RWPE1 (cell line): Measurements from ENCODE around the gene RUNDC3A.

ENCODE experiments used
- CTCF ChIA-PET: fragments of 350-600 bp; sonication (Branson Sonifier 250); formaldehyde crosslinking; extraction: SDS; loops from one replicate; lab custom pipeline; 2021; lab: Yijun Ruan, JAX
- POLR2A ChIA-PET: fragments of 400-600 bp; formaldehyde crosslinking; extraction: SDS; loops from one replicate; lab custom pipeline; 2020; ENCODE audit warnings: antibody characterized with exemption; ENCODE audit not compliant: low non-redundant PET; lab: Yijun Ruan, JAX
- DNase-seq: peaks from one replicate; pipeline ENCODE4 v3.0.0; 2012; ENCODE audit warnings: low spot score
- H3K27ac ChIP-seq: fragments of 450-650 bp; 2 replicates; pipeline ENCODE4 v1.5.1; 2017
- TF ChIP-seq, protein P1 (sequence below): fragments of 450-650 bp; conservative IDR thresholded peaks from 2 replicates; pipeline ENCODE4 v1.5.1; 2017; ENCODE audit warnings: low read depth, mild to moderate bottlenecking

Gene RUNDC3A

DNA sequence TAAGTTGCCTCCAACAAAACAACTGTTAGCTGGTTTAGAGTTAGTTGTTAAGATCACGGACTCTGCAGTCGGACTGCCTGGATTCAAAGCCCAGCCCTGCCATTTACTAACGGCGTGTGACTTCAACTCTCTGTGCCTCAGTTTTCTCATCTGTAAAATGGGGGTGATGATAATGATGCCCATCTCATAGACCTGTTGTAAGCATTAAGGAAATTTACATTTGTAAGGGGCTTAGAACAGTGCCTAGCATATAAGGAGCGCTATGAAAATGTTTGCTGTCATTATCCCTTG lies 41.3 kb upstream of the RUNDC3A start:
- H3K27ac ChIP-seq = no peak overlapping the region
- DNase-seq = no peak
- ChIA-PET POLR2A (no interaction called here), CTCF (interaction anchor here (1.1 kb wide), 1 partner anchor 57 kb away, joined by 3 read pairs; no protein-coding TSS in a partner anchor)
- TF ChIP-seq, protein P1, sequence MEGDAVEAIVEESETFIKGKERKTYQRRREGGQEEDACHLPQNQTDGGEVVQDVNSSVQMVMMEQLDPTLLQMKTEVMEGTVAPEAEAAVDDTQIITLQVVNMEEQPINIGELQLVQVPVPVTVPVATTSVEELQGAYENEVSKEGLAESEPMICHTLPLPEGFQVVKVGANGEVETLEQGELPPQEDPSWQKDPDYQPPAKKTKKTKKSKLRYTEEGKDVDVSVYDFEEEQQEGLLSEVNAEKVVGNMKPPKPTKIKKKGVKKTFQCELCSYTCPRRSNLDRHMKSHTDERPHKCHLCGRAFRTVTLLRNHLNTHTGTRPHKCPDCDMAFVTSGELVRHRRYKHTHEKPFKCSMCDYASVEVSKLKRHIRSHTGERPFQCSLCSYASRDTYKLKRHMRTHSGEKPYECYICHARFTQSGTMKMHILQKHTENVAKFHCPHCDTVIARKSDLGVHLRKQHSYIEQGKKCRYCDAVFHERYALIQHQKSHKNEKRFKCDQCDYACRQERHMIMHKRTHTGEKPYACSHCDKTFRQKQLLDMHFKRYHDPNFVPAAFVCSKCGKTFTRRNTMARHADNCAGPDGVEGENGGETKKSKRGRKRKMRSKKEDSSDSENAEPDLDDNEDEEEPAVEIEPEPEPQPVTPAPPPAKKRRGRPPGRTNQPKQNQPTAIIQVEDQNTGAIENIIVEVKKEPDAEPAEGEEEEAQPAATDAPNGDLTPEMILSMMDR = no peak

DNA sequence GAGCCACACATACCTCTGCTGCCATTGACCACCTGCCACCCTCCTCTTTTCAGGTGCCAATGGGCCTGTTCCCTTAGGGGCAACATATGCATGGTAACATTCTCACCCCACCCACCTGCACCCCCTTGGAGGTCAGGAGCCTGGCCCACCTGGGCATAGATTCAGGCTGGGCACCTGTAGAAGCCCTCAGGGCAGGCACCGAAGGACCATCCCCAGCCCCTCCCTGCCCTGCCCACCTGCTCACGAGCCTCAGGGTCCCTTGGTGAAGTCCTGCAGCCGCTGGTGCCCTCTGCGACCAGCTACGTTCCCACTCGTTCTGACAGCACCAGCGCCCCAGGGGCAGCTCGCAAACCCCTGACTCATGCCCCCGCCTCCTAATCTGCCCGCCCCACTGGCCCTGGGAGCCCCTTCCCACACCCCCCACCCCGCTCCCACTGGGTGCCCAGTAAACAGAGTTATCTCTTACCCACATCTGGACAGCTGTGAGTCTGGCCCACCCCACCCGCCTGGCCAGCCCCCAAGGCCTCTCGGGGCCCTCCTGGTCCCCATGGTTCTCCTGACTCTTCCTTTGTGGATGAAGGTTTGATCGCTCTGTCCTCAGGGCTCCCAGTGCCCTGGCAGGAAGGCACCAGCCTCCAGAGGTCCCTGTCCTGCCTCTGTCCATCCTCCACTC lies 40.4 kb upstream of the RUNDC3A start, which contains the start of gene SLC4A1:
Gene SLC4A1 (minus strand): TSS at position 318 of the 673 bp plus-strand sequence. CDS start 5,269 bp downstream, outside the sequence.
- ChIA-PET POLR2A (no interaction called here), CTCF (interaction anchor here (1.1 kb wide), 1 partner anchor 58 kb away, joined by 3 read pairs; no protein-coding TSS in a partner anchor)
- TF ChIP-seq, protein P1 = no peak
- DNase-seq = no peak
- no peak within 1 kb of the TSS for H3K27ac ChIP-seq

DNA sequence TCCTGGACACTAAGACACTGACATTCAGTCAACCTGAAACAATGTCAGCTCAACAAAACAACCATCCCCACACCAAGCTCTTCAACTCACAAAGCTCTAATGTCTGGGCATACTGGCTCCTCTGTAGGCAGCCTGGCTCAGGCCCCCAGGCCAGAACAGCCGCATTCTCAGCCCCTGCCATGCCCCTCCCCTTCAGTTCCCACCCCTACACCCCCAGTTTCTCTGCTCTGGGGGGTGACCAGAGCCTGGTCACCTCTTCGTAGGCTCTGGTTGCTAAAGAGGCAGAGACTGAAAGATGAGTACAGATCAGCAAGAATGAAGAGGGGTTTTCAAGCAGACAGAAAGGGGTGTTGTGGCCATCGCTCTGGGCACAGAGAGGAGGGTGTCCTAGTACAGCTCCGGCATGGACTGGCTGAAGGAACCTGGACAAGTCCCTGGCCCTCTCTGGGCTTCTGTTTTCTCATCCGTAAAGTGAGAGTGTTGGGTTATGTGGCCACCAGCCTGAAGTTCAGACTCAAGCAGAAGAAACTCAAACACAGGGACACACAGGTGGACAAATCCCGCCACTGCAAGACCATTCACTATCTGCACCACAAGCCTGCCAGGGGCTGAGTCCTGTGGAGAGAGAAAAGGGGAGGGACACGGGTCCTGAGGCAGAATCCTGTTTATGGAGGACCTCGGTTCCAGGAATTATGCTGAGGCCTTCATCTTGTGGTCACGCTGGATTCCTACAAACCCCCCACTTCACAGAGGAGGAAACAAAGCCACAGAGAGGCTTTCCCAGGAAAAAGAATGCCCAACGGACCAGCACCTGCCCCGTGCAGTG lies 39.5 kb upstream of the RUNDC3A start:
- ChIA-PET POLR2A (no interaction called here), CTCF (interaction anchor here (0.7 kb wide), 1 partner anchor 9 kb away, joined by 3 read pairs; no protein-coding TSS in a partner anchor)
- DNase-seq = no peak
- TF ChIP-seq, protein P1 = no peak
- no peak overlapping the region for H3K27ac ChIP-seq

DNA sequence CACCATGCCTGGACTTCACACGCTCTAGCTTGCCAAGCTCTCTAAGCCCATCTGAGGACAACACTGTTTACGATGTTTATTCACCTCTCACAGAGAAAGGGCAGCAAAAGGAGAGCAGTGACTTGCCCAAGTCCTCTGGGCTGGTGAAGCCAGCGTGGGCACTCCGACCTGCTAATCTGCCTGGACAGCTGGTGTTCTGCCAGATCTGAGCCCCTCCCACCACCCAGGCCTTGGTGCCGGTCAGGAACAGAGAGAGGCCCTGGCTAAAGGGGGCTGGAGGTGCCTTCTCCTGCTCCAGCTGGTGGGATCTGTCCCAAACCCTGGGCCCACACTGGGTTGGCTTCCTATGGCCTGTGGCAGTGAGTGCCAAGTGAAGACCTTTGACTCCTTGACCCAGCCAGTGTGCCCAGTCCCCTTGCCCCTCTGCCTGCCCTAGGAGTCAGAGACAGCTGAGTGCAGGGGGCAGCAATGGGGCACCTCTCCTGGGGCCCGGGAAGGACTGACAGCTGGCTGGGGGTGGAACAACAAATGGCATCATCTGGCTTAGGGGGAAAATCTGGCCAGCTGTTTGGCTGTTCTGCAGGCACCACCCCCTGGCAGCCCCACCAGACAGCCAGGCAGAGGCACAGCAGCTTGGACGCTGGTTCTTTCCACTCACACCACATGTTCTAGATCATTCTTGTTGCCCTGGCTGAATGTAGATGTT lies 38.7 kb upstream of the RUNDC3A start:
- ChIA-PET CTCF (no interaction called here), POLR2A (no interaction called here)
- TF ChIP-seq, protein P1 = no peak
- no peak for DNase-seq
- H3K27ac ChIP-seq = no peak overlapping the region

DNA sequence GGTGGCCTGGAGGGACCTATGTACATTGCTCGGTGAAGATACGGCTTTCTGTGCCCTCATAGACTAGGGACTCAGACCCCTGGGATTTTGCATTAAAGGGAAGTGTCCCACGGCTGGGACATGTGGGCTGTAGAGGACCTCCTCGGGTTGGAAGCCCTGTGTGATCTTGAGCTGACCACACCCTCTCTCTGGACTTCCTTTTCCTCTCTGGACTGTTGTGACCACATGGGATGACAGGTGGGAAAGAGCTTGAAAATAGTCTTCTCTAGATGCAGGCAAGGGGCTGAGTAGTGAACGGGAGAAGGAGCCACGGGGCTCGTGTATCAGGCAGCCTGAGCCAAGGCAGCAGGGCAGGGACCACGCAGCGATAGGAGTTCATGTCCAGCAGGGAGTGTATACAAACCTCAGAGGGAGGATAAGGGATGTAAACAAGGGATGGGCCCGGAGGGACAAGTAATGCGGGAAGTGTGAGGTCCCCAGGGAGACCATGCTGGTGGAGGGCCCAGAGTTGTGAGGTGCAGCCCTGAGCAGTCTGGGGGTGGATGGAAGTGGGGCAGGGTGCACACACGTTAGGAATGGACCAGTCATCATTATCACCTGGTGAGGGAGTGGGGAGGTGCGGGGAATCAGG lies 36.0 kb upstream of the RUNDC3A start:
- DNase-seq = no peak
- CTCF ChIA-PET = no interaction called here
- TF ChIP-seq, protein P1 = no peak
- POLR2A ChIA-PET = no interaction called here
- H3K27ac ChIP-seq = no peak overlapping the region

DNA sequence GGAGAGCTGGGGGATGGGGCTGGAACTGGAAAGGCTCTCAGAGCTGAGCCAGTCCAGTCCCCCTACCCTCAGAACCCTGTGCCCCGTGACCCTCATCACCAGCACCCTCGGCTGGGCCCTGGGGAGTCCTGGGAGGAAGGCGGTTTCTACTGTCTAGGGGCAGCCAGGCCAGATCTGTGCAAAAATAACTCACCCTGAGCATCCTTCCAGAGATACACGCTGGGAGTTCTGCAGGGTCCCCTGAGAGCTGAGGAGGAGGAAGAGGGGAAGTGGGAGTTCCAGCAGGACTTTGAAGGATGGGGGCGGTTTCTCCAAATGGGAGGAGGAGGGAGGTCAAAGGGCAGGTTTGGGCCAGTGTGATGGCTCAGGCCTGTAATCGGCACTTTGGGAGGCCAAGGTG lies 35.4 kb upstream of the RUNDC3A start:
- TF ChIP-seq, protein P1 = no peak
- no peak overlapping the region for H3K27ac ChIP-seq
- POLR2A ChIA-PET = no interaction called here
- CTCF ChIA-PET = no interaction called here
- DNase-seq = no peak
